Measurements from ENCODE around the gene ZFYVE26.
"Not testable (repeated sequence)": the region's sequence is repeated elsewhere in the genome, so short reads cannot be mapped to it uniquely, and the experiment has no call there.

ZFYVE26 gene

GRCh38 chr14:67705211-67705610, 111.2 kb downstream of the ZFYVE26 start:
- DNase-seq = no peak

GRCh38 chr14:67704484-67705089, 111.8 kb downstream of the ZFYVE26 start:
- no peak for DNase-seq

- no peak for DNase-seq
These were observed 112.4 kb downstream of the ZFYVE26 start for GRCh38 chr14:67703997-67704396.

DNA sequence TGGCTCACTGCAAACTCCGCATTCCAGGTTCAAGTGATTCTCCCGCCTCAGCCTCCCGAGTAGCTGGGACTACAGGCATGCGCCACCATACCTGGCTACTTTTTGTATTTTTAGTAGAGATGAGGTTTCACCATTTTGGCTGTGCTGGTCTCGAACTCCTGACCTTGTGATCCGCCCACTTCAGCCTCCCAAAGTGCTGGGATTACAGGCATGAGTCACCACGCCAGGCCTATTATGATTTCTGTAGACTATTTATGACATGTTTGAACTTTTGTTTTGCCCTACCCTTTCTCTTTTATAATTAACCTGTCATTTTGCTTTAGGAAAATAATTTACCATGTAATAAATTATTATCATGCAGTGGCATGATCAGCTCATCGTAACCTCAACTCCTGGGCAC, 114.9 kb downstream of the ZFYVE26 start, which contains the start of gene RDH12:
Gene RDH12 (plus strand): TSS at position 395 of the 400 bp plus-strand sequence. CDS start 20,757 bp downstream, outside the sequence.
- not testable (repeated sequence) for DNase-seq

DNA sequence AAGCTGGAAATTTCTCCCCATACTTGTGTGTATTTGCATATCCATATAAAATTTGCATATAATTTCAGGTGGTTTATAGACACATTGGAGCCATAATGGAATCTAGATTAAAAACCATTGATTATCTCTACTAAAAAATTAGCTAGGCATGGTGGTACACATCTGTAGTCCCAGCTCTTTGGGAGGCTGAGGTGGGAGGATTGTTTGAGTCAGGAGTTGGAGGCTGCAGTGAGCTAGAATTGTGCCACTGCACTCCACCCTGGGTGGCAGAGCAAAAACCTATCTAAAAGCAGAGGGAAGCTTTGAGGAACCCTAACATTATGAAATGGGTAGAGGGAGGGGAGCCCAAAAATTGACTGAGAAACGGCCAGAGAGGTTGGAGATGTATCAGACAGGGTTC, 118.2 kb downstream of the ZFYVE26 start:
- no peak for DNase-seq

DNA sequence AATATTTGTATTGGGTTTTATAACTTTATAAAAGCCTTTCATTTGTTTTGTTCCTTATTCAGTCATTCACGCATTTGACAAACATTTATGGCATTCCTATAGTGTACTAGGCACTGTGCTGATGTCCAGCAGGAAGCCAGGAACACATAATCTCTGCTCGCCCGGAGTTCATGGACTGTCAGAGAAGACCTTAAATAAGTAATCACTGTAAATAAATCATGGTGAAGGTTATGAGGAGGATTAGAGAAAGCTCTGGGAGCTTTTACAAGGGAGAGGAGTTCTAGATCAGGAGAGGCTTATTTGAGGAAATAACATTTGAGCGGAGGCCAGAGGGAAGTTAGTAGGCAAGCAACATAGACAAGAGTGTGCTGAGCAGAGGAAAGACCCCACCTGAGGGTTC, 119.4 kb downstream of the ZFYVE26 start:
- DNase-seq = no peak

Data from right forelimb (tissue), 1 donor.